HG02642 (cell line): ENCODE results near the gene TACC3.

Source experiments
- ATAC-seq: cut with Tn5 transposase; IDR thresholded peaks from one replicate; pipeline ENCODE4 v1.9.1; 2021; ENCODE audit warnings: mild to moderate bottlenecking; ENCODE audit not compliant: unreplicated experiment, poor library complexity

The TACC3 gene

DNA sequence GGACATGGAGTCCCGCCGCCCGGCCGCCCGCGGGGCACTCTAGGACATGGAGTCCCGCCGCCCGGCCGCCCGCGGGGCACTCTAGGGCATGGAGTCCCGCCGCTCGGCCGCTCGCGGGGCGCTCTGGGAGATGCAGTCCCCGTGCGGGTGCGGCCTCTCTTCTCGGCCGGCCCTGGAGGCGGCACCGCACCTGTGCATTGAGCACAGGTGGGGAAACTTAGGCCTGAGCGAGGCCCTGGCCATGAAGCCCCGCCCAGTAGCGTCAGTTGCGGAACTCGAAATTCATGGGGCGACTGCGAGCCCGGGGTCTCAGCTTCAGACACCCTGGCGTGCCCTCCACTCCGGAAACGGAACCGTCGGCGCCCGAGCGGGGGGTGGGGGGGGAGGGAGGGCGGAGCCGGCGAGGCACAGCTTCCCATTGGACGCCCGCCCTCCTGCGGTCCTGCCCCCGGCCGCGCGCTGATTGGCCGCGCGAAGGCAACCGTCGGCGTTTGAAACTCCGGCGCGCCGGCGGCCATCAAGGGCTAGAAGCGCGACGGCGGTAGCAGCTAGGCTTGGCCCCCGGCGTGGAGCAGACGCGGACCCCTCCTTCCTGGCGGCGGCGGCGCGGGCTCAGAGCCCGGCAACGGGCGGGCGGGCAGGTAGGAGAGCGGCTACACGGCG is at the start of gene TACC3, which contains the start of gene TMEM129:
Gene TACC3 (plus strand): TSS at position 519 of the 663 bp plus-strand sequence. CDS start 1,901 bp downstream, outside the sequence.
Gene TMEM129 (minus strand): TSS at position 321 of the 663 bp plus-strand sequence. CDS start 486 bp downstream, outside the sequence.
- peak; percentile 75 for ATAC-seq

DNA sequence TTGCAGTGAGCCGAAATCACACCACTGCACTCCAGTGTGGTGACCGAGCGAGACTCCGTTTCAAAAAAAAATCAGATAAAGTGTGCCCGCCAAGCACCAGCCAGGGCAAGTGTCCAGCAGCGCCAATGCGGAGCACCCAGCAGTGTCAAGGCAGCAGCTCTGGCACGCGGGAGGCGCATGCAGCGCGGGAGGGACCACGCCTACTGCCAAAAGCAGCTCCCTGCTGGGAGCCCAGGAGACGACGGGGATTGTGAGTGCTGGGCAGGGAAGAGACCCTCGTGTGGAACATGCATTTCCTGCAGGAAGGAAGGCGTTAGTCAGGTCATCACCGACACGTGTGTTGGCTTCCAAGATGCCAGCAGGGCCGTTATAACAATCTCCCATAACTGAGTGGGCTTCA is 47.6 kb upstream of the TACC3 start:
- ATAC-seq: no peak

DNA sequence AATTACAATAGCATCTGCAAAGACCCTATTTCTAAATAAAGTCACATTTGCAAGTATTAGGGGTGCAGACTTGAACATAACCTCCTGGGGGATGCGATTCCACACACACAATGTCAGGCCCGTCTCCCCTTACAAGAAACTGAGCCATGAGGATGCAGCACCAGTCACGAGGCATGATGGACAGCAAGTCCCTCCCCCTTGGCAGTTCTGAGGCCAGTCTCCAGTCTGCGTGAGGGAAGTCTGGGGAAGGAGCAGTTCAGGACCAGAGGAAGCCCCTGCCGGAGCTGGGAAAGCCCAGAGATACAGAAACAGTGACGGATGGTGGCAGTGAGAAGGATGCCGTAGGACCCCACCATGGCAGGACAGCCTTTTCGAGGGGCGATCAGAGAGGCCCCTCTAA is 46.6 kb upstream of the TACC3 start:
- ATAC-seq: no peak

- ATAC-seq: no peak
Observed at GRCh38 chr4:1675136-1675801, 46.1 kb upstream of the TACC3 start.

- ATAC-seq: no peak
Observed at GRCh38 chr4:1675802-1676137, 45.6 kb upstream of the TACC3 start.

GRCh38 chr4:1676605-1677525 is 44.5 kb upstream of the TACC3 start:
- no peak for ATAC-seq

DNA sequence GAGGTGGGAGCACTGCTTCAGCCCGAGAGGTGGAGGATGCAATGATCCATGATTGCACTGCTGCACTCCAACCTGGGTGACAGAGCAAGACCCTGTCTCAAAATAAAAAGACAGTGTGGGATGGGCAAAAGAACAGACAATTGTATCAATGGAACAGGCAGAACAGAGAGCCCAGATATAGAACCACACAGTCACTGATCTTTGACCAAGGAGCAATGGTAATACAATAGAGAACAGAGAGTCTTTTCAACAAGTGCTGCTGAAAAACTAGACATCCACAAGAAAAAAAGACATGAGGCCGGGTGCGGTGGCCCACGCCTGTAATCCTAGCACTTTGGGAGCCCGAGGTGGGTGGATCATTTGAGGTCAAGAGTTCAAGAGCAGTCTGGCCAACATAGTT is 43.1 kb upstream of the TACC3 start:
- no peak for ATAC-seq

DNA sequence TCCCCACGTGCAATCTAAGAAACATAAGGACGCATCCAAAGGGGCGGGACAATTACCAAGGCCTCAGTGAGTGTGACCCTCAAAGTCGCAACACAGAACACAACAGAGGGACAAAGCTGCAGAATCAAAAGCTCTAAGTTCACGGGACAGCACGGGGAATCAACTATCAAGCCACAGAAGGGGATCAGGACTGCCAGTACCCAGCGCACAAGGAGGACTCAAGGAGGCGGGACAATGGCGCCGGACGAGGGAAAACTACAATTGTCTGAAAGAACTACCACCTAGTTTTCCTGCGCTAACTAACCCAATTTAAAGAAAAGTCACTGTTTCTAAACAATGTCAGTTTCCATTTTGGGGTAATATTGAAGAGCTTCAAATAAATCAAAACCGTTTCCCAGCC is 38.5 kb upstream of the TACC3 start:
- no peak for ATAC-seq

DNA sequence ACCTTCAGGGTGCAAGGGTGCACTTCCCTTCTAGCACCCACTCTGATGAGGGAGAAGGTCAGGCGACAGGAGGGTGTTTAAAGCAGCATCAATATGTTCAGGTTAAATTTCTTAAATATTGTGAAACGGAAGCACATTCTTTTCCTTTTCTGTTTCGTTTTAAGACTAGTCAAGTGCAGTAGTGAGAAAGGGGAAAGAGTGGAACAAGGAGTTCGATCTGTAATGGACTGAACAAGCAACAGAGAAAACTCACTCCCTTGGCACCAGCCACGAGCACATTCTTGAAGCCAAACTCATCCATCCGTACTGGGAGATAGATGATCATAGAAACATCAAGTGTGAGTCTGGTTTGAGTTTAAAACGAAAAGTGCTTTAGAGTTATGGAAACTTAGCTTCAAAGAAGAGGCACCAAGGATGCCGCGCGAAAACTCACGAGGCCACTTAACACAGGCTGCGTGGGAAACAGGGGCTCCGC is 38.0 kb upstream of the TACC3 start:
- no peak for ATAC-seq

- ATAC-seq: peak; percentile 90
Observed at GRCh38 chr4:1683736-1684505, 37.4 kb upstream of the TACC3 start, which contains the start of gene FAM53A. Gene FAM53A (minus strand): TSS chr4:1684313. CDS start chr4:1668741, 15,572 bp downstream.

- peak; percentile 10 for ATAC-seq
Observed at GRCh38 chr4:1684506-1685234, 36.7 kb upstream of the TACC3 start.

DNA sequence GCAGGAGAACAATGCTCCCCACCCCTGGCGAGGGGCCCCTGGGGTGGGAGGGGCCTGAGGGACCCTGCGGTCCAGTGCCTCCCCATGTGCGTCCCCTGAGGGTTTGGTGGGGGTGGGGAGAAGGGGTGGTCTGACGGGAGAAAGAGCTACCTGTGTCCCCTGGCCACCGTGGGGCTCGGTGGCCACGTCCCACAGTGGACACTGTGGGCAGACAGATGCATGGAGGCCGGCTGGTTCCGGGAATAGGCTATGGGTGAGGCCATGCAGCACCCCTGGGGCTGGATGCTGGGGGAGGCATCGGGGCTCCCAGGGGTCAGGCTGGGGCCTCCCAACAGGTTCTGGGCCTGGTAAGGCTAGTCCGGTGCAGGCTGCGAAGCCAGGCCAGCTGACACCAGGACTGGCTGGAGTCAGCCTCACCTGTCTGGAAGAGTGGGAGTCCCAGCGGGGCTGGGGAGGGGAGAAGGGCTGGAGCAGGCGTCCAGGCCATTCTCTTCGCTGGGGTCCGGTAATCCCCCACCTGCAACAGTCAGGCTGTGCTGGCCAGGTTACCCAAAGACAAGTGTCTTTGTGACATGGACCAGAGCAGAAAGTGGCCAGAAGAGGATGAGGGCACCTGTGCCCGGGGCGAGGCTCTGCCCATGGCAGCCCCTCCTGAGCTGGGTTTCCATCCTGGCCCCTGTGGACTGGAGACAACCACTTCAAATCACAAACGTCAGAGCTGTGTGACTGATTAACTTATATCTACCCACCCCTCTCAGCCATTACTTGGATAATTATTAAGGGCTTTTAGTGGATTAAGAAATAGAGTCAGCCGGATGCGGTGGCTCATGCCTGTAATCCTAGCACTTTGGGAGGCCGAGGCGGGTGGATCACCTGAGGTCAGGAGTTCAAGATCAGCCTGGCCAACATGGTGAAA is 35.8 kb upstream of the TACC3 start:
- ATAC-seq: no peak

DNA sequence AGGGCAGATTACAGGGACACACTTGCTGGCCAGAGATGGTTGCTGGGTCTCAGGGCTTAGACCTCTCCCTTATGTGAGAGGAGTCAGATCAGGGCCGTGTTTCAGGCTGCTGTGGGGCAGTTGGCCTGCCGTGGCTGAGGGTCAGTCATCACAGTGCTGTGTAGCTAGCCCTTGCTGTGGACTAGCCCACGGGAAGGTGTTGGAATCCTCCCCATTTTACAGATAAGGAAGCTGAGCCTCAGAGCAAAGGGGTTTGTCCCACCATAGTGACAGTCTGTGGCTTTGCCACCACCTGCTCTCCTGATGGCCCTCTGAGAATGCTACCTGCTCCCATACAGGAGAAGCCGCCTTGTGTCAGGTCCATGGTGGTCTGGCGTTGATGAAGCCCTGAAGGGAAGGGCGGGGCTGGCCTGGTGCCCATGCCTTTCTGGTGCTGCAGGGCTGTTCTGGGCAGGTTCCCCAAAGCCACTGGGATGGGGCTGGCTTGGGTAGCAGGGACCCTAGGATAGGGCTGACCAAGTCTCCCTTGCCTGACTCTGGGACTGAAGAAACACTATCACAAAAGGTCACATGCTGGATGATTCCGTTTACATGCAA is 34.8 kb upstream of the TACC3 start:
- no peak for ATAC-seq

DNA sequence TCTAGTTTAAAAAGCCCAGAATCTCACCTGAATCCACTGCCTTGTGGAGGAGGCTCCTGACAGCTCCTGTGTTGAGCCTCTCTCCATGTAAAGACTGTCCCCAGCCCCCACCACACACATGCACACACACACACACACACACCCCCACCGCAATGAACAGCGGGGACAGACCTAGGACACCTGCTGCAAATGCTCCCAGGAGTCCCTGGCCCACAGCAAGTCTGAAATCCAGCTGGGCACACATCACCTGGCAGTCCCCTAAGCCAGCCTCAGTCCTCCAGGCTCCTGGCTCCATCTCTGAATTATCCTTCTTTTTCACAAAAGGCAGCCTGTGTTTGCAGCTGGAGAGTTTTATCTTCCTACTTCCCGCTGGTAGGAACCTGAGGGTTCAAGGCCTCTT is 30.6 kb upstream of the TACC3 start:
- ATAC-seq: no peak

DNA sequence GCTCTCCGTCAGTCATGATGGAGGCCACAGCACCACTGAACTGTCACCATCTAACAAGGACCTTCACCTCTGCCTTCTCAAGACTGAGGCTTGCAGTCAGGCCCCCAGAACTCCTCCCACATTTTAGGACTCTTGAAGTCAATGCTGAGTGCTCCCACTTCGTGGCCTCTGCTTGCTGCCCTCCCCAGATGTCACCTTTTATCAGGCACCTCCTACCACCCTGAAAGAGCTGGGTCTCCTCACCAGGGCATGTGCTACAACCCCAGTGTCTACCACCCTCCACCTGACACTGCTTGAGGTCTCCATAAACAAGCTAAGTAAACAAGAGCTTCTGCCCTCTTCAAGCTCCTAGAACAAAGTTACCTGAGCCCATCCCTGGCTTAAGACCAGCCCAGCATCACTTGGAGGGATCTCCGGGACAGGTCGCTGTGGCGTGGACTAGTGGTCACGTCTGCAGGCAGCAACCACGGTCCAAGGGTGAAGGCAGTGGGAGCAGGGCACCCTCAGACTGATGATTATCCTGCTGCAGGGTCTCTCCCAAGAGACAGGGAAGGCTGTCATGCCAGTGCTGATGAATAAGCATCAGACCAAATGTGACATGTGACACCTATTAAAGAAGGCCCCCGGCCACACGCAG is 29.5 kb upstream of the TACC3 start:
- ATAC-seq: no peak

DNA sequence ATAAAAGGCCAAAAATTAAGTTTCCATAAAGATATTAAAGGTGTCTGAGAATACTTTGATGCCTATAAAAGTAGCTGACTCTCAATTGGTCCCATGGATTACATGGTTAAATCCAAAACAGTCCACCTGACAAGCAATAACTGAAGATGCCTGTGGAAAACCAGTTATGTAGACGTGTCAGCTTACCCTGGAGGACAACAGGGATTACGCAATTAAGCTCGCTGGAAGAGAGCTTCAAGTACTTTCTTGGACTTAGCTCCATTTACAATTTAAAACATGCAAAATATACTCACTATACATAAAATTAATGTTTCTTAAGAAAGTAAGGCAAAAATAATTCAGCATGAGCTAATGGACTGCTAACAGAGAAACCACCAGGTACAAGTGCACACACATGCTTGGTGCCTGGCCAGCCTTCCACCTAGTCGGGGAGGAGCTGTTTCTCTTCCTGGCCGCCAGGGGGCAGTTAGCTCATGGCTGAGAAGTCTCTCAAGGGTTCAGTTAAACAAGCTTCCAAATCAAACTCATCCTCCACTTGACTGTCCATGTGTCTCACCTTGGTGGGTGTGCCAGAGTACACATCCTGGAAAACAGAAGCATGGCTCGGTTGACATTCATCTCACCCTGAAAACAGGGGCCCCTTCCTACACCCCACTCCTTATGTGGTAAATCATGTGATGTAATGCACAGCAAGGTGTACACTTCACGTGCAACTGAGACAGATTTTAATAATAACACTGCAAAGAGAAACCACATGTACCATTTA is 28.0 kb upstream of the TACC3 start:
- ATAC-seq: peak; percentile 78

DNA sequence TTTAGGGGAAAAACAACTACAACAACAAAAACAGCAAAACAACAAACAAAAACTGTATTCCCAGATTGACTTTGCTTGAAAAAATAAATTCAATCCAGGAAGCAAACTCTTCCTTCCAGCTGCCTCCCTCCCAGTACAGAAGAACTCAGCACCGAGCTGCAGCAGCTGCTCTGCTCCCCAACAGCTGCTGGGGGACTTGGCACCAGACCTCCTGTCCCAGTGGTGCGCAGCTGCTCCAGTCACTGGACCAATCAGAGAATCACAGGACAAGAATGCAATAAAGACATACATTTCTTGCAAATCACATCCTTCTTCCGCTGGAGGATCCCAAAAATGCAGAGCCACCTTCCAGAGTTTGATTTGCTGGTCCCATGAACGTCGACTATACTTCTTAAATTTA is 25.4 kb upstream of the TACC3 start:
- ATAC-seq: no peak
